COLO668 (cell line): ENCODE measurements around the gene PCGF3.
"Not testable (repeated sequence)": the region's sequence is repeated elsewhere in the genome, so short reads cannot be mapped to it uniquely, and the experiment has no call there.

Experiments
- DNase-seq: peaks from one replicate; lab custom pipeline; 2025; ENCODE audit not compliant: unreplicated experiment; lab: John Stamatoyannopoulos, UW

Gene PCGF3

DNA sequence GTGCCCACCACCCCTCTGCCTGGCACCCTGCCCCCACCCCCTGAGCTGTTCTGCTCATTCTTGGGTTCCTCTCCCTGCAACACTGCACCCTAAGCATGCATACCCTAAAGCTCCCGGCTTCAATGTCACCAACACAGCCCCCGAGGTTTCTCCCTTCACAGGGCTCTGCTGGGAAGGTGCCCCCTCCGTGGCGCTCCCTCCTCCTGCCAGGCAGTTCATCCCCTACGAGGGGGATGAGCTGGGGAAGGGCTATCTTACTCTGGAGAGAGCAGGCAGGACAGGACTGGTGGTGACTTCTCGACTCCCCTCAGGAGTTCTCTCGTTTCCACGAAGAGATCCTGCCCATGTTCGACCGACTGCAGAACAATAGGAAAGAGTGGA, 38.1 kb upstream of the PCGF3 start:
- no peak for DNase-seq

DNA sequence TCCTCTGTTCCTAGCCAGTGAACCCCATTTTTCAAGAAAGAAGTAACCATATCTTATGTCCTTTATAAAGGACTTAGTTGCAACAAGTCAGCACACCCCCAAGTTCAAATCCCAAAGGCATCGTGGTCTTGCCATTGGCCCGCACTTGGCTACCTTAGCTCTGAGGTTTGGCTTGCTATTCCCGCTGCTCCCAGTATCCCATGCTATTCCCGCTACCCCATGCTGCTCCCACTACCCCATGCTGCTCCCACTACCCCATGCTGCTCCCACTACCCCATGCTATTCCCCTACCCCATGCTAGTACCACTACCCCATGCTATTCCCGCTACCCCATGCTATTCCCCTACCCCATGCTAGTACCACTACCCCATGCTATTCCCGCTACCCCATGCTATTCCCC, 37.4 kb upstream of the PCGF3 start:
- DNase-seq = not testable (repeated sequence)

DNA sequence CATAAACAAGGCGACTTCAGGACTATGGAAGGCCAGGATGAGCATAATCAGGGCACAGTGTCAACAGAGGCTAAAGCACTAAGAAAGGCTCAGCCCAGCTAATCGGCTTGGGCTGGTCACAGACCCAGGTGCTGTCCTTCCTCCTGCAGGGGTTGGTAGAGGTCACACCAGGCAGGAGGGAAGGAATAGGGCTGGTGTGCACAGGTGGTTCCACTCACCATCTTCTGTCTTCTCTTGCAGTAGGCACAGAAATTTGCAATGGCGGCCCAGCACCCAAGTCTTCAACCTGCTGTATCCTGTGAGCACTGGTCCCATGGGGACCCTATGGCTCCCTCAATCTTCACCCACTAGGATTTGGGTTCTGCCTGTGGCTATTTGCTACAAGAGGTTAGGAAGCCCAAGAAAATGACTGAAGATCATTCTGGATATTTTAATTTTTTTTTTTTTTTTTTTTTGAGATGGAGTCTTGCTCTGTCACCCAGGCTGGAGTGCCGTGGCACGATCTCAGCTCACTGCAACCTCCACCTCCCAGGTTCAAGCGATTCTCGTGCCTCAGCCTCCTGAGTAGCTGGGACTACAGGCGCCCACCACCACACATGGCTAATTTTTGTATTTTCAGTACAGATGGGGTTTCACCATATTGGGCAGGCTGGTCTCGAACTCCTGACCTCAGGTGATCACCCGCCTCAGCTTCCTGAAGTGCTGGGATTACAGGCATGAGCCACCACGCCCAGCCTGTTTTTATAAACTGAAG, 35.6 kb upstream of the PCGF3 start:
- not testable (repeated sequence) for DNase-seq

DNA sequence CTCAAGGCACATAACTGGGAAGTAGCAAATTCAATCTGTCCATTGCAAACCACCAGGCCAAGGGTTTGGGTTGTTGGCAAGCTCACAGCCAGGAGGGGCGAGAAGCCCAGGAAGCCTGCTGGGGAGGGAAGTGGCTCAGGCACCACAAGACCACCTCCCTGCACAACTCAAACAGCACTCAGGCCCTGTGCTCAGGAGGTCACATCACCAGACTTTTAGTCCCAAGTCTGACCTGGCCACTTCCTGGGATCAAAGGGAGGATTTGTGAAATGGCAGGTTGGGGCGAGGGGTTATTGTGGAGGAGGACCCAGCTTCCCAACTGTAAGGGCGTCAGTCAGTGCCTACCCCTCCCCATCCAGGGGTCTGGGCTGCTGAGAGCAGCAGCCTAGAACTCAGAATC, 33.9 kb upstream of the PCGF3 start:
- no peak for DNase-seq

DNA sequence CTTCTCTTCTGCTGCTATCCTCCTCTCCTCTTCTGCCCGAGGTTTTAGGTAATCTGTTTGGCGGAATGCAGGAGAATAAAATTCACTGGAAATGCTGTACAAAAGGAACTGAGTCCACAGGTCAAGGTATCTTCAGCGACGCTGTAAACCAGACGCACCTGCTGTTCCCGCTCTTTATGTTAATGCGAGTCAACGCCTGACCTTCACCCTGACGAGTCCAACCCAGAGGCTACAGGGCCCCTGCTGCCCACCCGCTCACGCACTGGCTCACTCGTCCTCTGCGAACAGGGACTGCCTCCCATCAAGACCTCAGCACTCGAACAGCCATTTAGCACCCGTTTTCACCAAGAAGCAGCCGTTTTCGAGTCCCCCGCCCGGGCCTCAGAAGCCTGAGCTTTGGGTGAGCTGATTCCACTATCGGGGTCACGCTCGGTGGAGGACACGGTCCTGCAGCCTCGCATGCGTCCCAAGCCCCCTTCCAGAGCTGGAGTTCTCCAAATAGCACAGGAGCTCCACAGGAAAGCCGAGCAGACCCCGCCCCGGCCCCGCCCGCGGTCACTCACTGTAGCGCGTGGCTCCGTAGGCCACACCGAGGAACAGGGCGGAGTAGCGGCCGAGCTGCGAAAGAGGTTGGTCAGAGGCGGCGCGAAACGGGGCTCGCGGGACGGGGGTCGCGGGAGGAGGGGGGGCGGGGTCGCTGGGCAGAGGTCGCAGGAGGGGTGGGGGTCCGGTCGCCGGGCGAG, 32.1 kb upstream of the PCGF3 start:
- peak; percentile 38 for DNase-seq

DNA sequence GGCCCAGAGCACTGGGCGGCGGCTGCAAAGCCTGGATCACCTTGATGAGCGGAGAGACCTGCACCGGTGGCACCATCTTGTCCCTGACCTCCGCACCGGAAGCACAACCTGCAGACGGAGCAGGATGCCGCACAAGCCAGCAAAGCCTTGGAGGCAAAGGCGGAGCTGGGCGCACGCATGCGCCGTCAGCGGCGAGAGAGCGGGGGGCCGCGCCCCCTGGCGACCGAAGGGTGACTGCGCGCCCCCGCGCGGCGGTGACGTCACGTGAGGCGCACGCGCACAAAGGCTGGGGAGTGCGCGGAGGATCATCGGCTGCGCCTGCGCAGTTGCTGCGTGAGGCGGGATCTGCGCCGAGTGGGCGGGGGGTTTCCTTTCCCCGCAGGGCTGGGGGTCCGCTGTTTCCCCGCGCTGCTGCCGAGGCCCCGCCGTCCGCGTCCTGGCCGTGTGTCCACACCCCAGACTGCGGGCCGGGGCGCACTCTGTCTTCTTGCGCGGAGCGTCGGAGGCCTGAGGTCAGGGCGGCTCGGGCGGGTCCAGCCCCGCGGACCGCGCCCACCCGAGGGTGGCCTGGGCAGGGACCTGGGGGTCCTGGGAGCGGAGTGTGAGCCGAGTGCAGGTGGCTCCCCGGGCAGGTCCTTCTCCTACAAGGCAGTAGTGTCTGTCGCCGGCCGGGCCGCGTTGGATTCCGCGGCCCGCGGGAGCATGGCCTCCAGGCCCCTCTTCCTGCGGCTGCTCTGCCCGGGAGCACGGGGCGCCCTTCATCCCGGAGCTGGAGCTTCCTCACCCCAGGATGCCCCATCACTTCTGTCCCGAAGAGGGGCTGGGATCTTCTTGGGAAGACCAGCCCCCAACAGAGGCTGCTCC, 31.2 kb upstream of the PCGF3 start, which contains the start of the genes ATP5ME and MYL5:
ATP5ME (minus strand) TSS at position 105 of the 864 bp plus-strand sequence; CDS start at position 76, 29 bp downstream.
MYL5 (plus strand) TSS at position 371 of the 864 bp plus-strand sequence. CDS start 3,485 bp downstream, outside the sequence.
- peak; percentile 97 for DNase-seq

DNA sequence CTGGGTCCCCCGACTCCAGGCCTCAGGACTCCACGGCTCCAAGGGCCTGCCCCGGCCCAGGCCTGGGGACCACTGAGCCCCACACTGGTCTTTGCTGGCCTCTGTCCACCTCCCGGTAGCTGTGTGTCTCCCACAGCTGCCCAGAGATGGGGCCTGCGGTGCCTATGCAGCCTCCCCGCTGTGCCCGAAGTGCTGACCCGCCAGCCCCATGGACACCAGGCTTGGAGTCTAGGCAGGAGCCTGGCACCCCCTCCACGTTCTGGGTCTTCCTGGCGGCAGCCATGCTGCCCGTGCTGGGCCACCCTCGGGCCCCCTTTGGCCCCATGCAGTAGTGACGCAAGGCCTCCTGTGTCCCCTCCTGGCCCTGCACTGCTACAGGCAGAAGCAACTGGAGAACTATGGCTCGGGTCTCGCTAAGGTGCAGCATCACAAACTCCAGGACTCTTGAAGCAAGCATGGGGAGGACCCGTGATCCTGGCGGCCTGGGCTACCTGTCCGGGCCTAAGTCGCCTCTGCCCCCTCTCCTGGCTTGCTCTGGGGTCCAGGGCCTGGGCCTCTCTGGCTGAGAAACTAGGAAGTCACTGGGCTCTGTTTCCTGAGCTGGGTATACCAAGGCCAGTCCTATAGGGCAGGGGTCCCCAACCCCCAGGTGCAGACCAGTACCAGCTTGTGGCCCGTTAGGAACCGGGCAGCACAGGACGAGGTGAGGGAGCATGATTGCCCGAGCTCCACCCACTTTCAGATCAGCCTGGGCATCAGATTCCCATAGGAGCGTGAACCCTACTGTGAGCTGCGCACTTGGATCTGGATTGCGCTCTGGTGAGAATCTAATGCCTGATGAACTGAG, 30.4 kb upstream of the PCGF3 start:
- no peak for DNase-seq

DNA sequence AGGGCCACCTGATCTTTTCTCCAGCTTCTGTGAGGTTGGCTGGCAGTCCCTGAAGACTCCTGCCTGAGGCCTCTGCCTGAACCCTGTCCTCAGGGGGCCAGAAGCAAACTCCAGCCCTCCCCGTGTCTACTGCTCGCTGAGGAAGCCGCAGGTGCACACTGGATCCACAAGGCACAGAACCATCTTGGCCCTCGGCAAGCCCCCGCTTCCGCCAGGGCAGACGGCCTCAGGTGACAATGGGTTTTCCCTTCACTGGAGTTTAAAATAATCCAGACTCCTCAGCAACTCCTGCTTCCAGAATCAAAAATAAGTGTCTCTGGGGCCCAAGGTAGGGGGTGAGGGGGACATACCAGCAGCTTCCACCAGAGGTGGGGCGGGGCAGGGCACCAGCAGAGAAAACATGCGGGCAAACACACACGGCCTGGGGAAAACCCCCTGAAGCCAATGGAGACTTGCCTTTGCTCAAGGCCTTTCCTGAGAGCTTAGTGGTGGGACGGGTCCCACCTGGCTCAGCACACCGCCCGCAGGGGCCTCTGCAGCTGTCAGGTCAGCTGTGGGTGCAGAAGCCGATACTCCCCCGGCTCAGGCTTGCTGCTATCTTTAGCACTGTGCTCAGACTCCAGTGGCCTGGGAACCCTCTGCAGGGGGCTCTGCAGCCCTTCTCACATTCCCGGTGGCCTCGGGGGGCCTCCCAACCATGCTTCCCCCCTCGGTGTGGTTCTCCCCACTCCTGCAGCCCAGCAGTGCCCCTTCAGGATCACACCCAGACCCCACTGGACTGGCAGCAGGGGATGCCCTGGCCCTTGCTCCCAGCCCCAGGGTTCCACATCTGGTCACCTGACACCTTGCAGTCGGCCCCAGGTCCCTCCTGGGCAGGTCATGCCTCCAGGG, 29.4 kb upstream of the PCGF3 start:
- peak; percentile 20 for DNase-seq

DNA sequence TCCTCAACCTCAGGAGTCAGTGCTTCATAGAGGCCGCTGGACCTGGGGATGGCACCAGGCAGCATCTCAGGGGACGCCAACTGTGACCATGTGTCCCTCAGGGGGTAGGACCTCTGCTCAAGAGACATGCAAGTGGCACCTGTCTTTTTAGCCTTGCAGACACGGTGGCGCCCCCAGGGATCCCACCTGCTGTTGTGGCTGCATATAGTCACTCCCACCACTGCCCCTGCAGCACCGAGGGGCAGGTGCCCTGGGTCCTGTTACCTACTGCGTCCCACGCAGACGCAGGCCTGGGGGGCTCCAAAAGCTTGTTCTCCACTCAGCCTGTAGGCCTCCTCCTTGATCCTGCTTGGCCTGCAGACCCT, 28.8 kb upstream of the PCGF3 start:
- DNase-seq = no peak

DNA sequence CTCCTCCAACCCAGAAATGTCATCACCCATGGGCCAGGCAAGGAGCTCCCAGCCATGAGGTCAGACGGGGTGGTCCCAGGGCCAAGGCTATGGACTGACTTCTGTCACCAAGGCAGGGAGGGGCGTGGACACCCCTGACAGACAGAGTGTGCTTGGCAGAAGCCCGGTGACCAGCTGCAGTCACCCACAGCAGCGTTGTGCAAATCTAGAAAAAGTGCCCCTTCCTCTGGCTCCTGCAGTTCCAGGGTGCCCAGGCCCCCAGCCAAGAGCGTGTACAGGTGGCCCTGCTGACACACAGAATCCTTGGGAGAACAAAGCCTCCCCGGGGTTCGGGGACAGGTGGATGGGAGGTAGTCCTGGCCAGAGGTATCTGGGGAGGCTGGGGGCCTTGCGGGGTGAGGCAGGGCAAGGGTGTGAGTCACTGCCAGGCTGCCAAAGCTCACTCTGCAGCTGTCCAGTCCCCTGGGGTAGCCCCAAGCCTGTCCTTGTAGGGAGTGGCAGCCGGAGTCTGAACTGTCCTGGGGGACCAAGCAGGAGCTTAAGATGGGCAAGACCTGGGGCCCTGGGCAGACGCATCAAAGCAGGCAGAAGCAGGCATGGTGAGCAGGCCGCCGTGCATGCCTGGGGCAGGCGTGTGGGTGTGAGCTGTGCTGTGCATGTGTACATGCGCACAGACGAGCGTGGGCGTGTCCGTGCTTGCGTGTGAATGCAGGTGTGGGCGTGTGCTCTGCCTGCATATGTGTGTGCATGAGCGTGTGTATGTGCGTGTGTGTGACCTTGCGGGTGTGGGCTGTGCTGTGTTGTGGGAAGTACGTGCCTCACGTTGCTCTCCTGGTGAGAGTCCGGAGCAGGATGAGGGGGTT, 28.0 kb upstream of the PCGF3 start:
- DNase-seq = peak; percentile 86

DNA sequence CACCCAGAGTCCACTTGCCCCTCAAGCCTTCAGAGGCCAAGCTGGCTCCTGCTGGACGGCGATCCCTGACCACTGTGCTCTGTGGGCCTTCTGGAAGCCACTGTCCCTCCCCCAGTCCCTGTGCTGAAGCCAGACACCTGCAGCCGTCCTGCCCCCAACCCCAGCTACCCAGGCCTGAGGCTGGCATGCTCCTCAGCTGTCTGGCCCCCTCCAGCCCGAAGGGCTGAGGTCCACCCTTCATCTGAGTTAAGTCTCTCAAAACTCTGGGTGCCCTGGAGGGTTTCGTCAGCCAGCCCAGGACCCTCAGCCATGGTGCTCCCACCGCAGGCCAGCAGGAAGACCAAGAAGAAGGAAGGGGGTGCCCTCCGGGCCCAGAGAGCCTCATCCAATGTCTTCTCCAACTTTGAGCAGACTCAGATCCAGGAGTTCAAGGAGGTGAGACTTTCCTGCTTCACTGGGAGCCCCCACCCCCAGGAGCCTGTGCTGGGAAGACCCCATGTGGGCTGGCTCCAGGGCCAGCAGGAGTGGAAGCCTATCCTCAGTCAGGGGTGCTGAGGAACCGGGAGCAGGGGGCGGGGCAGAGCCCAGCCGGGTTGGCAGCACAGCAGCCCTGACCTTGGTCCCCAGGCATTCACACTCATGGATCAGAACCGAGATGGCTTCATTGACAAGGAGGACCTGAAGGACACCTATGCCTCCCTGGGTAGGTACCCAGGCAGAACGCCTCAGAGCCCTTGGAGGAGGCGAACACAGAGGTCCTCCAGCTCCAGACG, 27.1 kb upstream of the PCGF3 start:
- DNase-seq = no peak

DNA sequence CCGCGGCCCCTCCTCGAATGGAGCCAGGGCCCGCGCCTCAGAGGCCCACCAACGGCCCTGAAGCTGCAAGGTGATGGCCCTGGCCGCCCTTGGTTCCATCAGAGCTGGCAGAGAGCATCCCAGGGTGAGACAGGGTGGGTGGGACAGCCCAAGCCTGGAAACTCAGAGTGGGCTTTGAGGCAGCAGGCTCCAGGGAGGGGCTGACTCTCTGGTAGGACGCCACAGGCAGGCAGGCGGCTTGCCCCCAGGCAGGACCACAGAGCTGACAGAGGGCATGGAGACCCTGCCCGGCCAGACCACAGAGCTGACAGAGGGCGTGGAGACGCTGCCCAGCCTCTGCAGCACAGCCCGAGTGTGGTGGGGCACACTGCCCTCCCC, 26.5 kb upstream of the PCGF3 start:
- DNase-seq = no peak

DNA sequence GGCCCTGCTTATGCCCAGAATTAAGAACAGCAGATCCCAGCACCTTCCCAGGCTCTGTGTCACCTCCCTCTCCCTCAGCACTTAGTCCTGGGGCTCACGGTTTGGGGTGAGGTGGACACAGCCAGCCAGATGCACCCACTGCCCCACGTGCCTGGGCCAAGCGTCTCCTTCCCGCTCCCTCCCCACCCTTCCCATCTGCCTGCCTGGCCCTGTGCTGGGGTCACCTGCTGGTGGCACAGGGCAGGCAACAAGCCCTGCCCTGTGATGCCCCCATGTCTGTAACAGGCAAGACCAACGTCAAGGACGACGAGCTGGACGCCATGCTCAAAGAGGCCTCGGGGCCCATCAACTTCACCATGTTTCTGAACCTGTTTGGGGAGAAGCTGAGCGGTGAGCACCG, 26.0 kb upstream of the PCGF3 start:
- no peak for DNase-seq

DNA sequence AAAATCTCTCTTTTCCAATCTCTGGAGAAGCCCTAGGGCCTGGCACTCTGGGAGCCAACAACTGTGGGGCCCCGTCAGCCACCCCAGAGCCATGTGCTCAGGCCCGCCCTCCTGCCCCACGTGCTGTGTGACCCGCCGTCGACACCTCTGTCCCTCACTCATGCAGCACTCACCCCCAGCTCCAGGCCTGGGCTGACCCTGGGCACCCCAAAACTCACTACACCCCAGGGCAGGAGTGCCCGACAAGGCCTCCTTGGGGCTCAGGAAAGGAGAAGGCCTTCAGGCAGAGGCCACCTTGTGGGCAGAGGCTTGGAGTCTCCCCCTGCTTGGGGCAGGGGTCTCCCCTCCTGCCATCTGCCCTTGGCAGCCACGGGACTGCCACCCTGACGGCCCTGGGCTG, 25.5 kb upstream of the PCGF3 start:
- DNase-seq = no peak

DNA sequence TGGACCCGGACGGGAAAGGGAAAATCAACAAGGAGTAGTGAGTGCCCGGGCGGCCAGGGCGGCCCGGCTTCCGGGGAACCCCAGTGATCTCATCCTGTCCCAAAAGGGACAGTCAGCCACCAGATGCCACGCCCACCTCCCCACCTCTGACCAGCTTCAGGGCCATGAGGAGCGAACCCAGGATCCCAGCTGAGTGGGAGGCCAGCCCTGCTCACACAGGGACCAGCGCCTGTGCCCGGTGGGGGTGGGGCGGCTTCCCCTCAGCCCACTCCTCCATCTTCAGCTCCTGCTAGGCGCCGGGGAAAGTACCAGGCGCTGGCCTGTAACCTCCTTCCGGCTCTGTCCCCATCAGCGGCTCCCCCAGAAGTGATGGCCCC, 25.1 kb upstream of the PCGF3 start:
- peak; percentile 39 for DNase-seq

DNA sequence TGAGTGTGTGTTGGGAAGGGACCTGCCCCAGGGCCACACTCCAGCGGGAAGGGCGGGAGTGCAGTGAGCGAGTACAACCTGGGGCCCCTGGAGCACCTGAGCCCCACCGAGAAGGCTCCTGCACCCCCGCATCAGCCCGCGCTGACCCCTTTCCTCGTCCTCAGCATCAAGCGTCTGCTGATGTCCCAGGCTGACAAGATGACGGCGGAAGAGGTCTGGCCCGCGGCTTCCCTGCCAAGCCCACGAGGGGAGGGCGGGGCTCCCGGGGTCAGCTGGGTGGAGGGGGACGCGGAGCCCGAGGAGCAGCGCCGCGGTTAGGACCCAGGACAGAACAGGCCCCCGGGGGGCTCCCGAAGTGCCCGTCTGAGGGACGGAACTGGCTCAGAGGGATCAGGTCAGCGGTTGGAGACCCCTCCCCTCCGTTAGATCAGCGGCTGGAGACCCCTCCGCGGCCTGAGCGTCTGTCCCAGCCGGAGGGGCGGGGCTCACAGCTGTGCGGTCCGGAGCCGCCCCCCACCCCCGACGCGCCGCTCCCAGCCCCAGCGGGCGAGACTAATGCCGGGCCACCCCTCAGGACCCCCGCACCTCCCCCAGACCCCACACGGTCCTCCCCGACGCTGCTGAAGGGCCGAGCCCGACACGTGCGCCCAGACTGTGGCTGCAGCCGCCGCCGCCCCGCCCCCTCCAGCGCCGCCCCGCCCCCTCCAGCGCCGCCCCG, 24.5 kb upstream of the PCGF3 start:
- peak; percentile 65 for DNase-seq

DNA sequence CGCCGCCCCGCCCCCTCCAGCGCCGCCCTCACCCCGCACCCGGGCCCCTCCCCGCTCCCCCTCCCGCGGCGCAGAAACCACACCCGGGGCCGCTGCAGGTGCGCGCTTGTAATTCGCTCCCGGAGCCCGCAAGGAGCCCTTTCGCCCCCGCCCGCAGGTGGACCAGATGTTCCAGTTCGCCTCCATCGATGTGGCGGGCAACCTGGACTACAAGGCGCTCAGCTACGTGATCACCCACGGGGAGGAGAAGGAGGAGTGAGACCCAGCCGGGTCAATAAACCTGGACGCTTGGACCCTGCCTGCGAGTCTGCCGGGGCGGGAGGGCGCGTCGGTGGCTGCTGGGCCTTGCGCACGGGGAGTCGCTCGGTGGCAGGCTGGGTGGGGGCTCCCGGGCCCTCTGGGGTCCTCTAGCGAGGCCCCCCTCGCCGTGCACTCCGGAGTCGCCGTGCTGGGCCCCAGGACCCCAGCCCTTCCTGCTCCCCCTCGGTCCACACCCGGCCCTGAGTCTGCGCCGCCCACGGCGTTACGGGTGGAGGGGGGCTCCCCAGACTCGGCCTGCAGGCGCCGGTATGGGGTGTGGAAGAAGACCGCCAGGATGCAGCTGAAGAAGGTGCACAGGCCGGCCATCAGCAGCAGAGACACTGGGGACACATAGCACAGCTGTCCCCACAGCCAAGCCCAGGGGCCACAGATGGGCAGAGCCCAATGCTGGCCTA, 23.7 kb upstream of the PCGF3 start:
- peak; percentile 94 for DNase-seq
